ENCODE measurements around the gene KCNK3. TPM values are rescaled to one million over a fixed set of nuclear protein-coding genes. Genes with fewer than 3 reads are reported as not detected.

The KCNK3 gene
- total RNA-seq, 1 donor from 2014 or later: not detected

- intact Hi-C loops (cut with micrococcal nuclease): loop anchor here (2.0 kb wide), 1 partner anchor 72 kb away; no protein-coding TSS in a partner anchor
- Mint-ChIP-seq H3K27me3 (peaks cover 5% of the 10 kb centered on the region), H3K36me3 (ENCODE audit: low read depth) (peaks cover 2% of the 10 kb centered on the region), H3K27ac (no peak overlapping the region), H3K4me1 (peaks cover 31% of the 10 kb centered on the region), H3K4me3 (peak overlapping the region; percentile 90), H3K9me3 (no peaks in the 10 kb centered on the region)
- no peak for DNase-seq
Observed at GRCh38 chr2:26763019-26763418, 70.5 kb downstream of the KCNK3 start.

GRCh38 chr2:26764078-26764887 is 71.8 kb downstream of the KCNK3 start, which contains the start of gene SLC35F6:
SLC35F6 (plus strand) TSS chr2:26764284; CDS start chr2:26764350, 66 bp downstream.
- Mint-ChIP-seq H3K4me1 (peaks cover 38% of the 10 kb centered on the region), H3K27me3 (peaks cover 5% of the 10 kb centered on the region), H3K27ac (peak within 1 kb of the TSS; percentile 88), H3K36me3 (ENCODE audit: low read depth) (peaks cover 2% of the 10 kb centered on the region), H3K9me3 (no peaks in the 10 kb centered on the region), H3K4me3 (peak within 1 kb of the TSS; percentile 90)
- peak; percentile 96 for DNase-seq
- intact Hi-C loops (cut with micrococcal nuclease): loop anchor here (1.0 kb wide), 1 partner anchor 22 kb away; the partner anchor contains the start of gene CENPA

- DNase-seq: no peak
- H3K36me3 Mint-ChIP-seq (ENCODE audit: low read depth): peaks cover 2% of the 10 kb centered on the region
- intact Hi-C loops (cut with micrococcal nuclease): loop anchor here (1.0 kb wide), 1 partner anchor 21 kb away; the partner anchor contains the start of gene CENPA
- peak overlapping the region; percentile 88 for H3K27ac Mint-ChIP-seq
- H3K27me3 Mint-ChIP-seq: peaks cover 5% of the 10 kb centered on the region
- H3K9me3 Mint-ChIP-seq: no peaks in the 10 kb centered on the region
- H3K4me3 Mint-ChIP-seq: peak overlapping the region; percentile 90
- peaks cover 40% of the 10 kb centered on the region for H3K4me1 Mint-ChIP-seq
Observed at GRCh38 chr2:26764906-26765305, 72.4 kb downstream of the KCNK3 start.

- H3K27me3 Mint-ChIP-seq: peaks cover 5% of the 10 kb centered on the region
- peaks cover 2% of the 10 kb centered on the region for H3K36me3 Mint-ChIP-seq (ENCODE audit: low read depth)
- intact Hi-C loops (cut with micrococcal nuclease): no loop called here
- H3K4me1 Mint-ChIP-seq: peaks cover 40% of the 10 kb centered on the region
- no peaks in the 10 kb centered on the region for H3K9me3 Mint-ChIP-seq
- DNase-seq: no peak
- peak overlapping the region; percentile 45 for H3K27ac Mint-ChIP-seq
- H3K4me3 Mint-ChIP-seq: peak overlapping the region; percentile 90
Observed at GRCh38 chr2:26765475-26766200, 73.1 kb downstream of the KCNK3 start.

GRCh38 chr2:26767129-26767528 is 74.6 kb downstream of the KCNK3 start:
- H3K36me3 Mint-ChIP-seq (ENCODE audit: low read depth): peaks cover 3% of the 10 kb centered on the region
- H3K27ac Mint-ChIP-seq: peak overlapping the region; percentile 46
- no peaks in the 10 kb centered on the region for H3K9me3 Mint-ChIP-seq
- no peak for DNase-seq
- no peak overlapping the region for H3K4me3 Mint-ChIP-seq
- no peaks in the 10 kb centered on the region for H3K27me3 Mint-ChIP-seq
- intact Hi-C loops (cut with micrococcal nuclease): no loop called here
- H3K4me1 Mint-ChIP-seq: peaks cover 46% of the 10 kb centered on the region

GRCh38 chr2:26767894-26768487 is 75.5 kb downstream of the KCNK3 start:
- Mint-ChIP-seq H3K9me3 (no peaks in the 10 kb centered on the region), H3K4me3 (no peak overlapping the region), H3K36me3 (ENCODE audit: low read depth) (peaks cover 3% of the 10 kb centered on the region), H3K27ac (no peak overlapping the region), H3K27me3 (no peaks in the 10 kb centered on the region), H3K4me1 (peaks cover 54% of the 10 kb centered on the region)
- intact Hi-C loops (cut with micrococcal nuclease): no loop called here
- DNase-seq: no peak

GRCh38 chr2:26768759-26769088 is 76.2 kb downstream of the KCNK3 start:
- Mint-ChIP-seq H3K27me3 (no peaks in the 10 kb centered on the region), H3K27ac (no peak overlapping the region), H3K9me3 (no peaks in the 10 kb centered on the region), H3K4me1 (peaks cover 52% of the 10 kb centered on the region), H3K4me3 (no peak overlapping the region), H3K36me3 (ENCODE audit: low read depth) (peaks cover 3% of the 10 kb centered on the region)
- no peak for DNase-seq
- intact Hi-C loops (cut with micrococcal nuclease): no loop called here

- DNase-seq: peak; percentile 67
- Mint-ChIP-seq H3K36me3 (ENCODE audit: low read depth) (peaks cover 3% of the 10 kb centered on the region), H3K4me1 (peaks cover 49% of the 10 kb centered on the region), H3K27ac (peak overlapping the region; percentile 75), H3K4me3 (no peak overlapping the region), H3K27me3 (no peaks in the 10 kb centered on the region), H3K9me3 (no peaks in the 10 kb centered on the region)
- intact Hi-C loops (cut with micrococcal nuclease): no loop called here
Observed at GRCh38 chr2:26769089-26769761, 76.7 kb downstream of the KCNK3 start.

GRCh38 chr2:26770986-26771586 is 78.6 kb downstream of the KCNK3 start:
- Mint-ChIP-seq H3K27me3 (no peaks in the 10 kb centered on the region), H3K36me3 (ENCODE audit: low read depth) (peaks cover 15% of the 10 kb centered on the region), H3K9me3 (no peaks in the 10 kb centered on the region), H3K4me3 (no peak overlapping the region), H3K27ac (peak overlapping the region; percentile 34), H3K4me1 (peaks cover 36% of the 10 kb centered on the region)
- peak; percentile 67 for DNase-seq
- intact Hi-C loops (cut with micrococcal nuclease): no loop called here

- intact Hi-C loops (cut with micrococcal nuclease): no loop called here
- Mint-ChIP-seq H3K27me3 (no peaks in the 10 kb centered on the region), H3K4me1 (peaks cover 34% of the 10 kb centered on the region), H3K9me3 (no peaks in the 10 kb centered on the region), H3K27ac (peak overlapping the region; percentile 86), H3K36me3 (ENCODE audit: low read depth) (peaks cover 26% of the 10 kb centered on the region), H3K4me3 (peak overlapping the region; percentile 38)
- DNase-seq: peak; percentile 82
Observed at GRCh38 chr2:26772064-26773001, 79.8 kb downstream of the KCNK3 start.

GRCh38 chr2:26776195-26776800 is 83.8 kb downstream of the KCNK3 start:
- Mint-ChIP-seq H3K36me3 (ENCODE audit: low read depth) (peaks cover 40% of the 10 kb centered on the region), H3K4me3 (no peak overlapping the region), H3K9me3 (no peaks in the 10 kb centered on the region), H3K4me1 (peaks cover 22% of the 10 kb centered on the region), H3K27me3 (no peaks in the 10 kb centered on the region), H3K27ac (no peak overlapping the region)
- DNase-seq: no peak
- intact Hi-C loops (cut with micrococcal nuclease): no loop called here

- Mint-ChIP-seq H3K9me3 (no peaks in the 10 kb centered on the region), H3K4me3 (no peak overlapping the region), H3K4me1 (peaks cover 6% of the 10 kb centered on the region), H3K36me3 (ENCODE audit: low read depth) (peaks cover 39% of the 10 kb centered on the region), H3K27ac (no peak overlapping the region), H3K27me3 (no peaks in the 10 kb centered on the region)
- intact Hi-C loops (cut with micrococcal nuclease): no loop called here
- no peak for DNase-seq
Observed at GRCh38 chr2:26778098-26778497, 85.6 kb downstream of the KCNK3 start.

Data from activated CD4-positive, alpha-beta T cell treated with anti-CD3 and anti-CD28 coated beads, Interleukin-2, amount 10 ng/mL, durations not matched to agents 24 days and 14 days (primary cell).